ENCODE measurements around the gene GABRG3. TPM values are rescaled to one million over a fixed set of nuclear protein-coding genes. Genes with fewer than 3 reads are reported as not detected.

GABRG3 gene
- total and polyA plus RNA-seq, 9 of the 15 experiments (the other 6 are each of a cell fraction or from before 2014, with no cell fraction given) = 4.0 to 15.1 (median 11.2) TPM

DNA sequence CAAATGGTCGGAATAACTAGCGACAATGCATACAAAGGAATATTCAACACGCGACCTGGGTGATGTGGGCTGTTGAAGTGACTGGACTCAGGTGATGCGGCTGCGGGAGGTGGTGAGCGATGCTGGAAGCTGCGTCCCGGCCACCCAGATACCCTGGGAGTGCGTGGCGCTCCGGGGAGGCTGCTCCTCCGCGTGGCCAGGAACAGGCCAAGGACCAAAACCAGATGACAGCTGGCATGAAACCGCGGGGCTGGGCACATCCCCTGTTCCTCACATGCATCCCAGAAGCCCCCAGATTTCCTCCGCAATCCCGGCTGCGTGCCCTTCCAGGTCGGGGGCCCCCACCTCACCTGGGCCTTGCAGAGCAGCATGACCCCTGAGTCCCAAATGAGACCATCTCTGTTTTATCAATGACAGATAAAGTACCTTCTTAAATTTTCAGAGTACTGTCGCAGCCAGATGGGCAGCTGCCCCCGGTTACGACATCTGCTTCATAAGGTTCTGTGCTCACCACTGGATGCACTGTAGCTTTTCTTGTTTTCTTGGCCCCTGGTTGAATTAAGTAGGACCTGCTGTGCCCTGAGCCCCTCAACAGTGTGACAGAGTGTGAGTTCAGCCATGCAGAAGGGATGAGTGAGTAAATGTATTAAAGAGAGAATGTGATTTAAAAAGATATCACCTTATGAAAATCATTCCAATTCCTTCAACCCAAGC, 278.2 kb downstream of the GABRG3 start:
- TF ChIP-seq POLR2G (IDR thresholded peaks at IDR 0.05; ENCODE audit: low read depth, low read length) = peak; percentile 27; the same call in 1 of the 2 replicates
- no peak for TF ChIP-seq ZNF551 (CRISPR knock-in tag; IDR thresholded peaks at IDR 0.05)
- DNase-seq (ENCODE audit: extremely low read depth in 1 of 4, low spot score in 3 of 4) = no peak
- H3K4me2 ChIP-seq (ENCODE audit: insufficient read depth, low read length) = no peak overlapping the region
- H3K36me3 ChIP-seq (ENCODE audit: control insufficient read depth, insufficient read depth, low read length) = no peaks in the 10 kb centered on the region
- ATAC-seq = no peak
- no peak overlapping the region for H2AFZ ChIP-seq (ENCODE audit: low read depth, low read length)
- ChIA-PET CTCF (ENCODE audit: low intra/inter-chr PET ratio) (no interaction called here), POLR2A (no interaction called here)
- in situ Hi-C loops (cut with MboI) = no loop called here
- H3K4me1 ChIP-seq (replicated peaks in 1 of 2; ENCODE audit: control insufficient read depth in 2 of 2, insufficient read depth in 2 of 2, low read length in 2 of 2) = peaks cover 0 to 5% of the 10 kb centered on the region in 2 experiments; a peak in 2 of 5 replicates
- intact Hi-C loops (cut with micrococcal nuclease) = no loop called here
- H3K27me3 ChIP-seq (ENCODE audit: control insufficient read depth in 2 of 2, insufficient read depth in 2 of 2, low read length in 2 of 2) = no peaks in the 10 kb centered on the region
- no peak overlapping the region for H3K9ac ChIP-seq (ENCODE audit: insufficient read depth in 1 of 2, low read depth in 2 of 2, low read length in 2 of 2)
- no peak overlapping the region for H3K27ac ChIP-seq (ENCODE audit: extremely low read depth, low read depth, low read length)
- H3K79me2 ChIP-seq (ENCODE audit: control insufficient read depth, insufficient read depth, low read length) = no peaks in the 10 kb centered on the region; the same call in 2 of the 3 replicates
- WGBS (ENCODE audit: insufficient coverage, low coverage, missing lambda C conversion rate) = 65% methylated on average over 17 of the region's 23 CpGs
- no peaks in the 10 kb centered on the region for H3K9me1 ChIP-seq (ENCODE audit: control insufficient read depth, insufficient read depth, low read length)
- H3K9me3 ChIP-seq (replicated peaks; ENCODE audit: control insufficient read depth, insufficient read depth, low read depth, low read length) = no peaks in the 10 kb centered on the region
- no TSS peak for BruUV-seq (replicated peaks)
- no peak for FAIRE-seq
- no peaks in the 10 kb centered on the region for H4K20me1 ChIP-seq (replicated peaks; ENCODE audit: control insufficient read depth, insufficient read depth, low read length)
- no peak overlapping the region for H3K4me3 ChIP-seq

- Histone ChIP-seq H3K27ac (ENCODE audit: extremely low read depth, low read depth, low read length) (no peak overlapping the region), H3K4me3 (no peak overlapping the region), H2AFZ (ENCODE audit: low read depth, low read length) (no peak overlapping the region), H3K4me2 (ENCODE audit: insufficient read depth, low read length) (no peak overlapping the region), H3K4me1 (replicated peaks in 1 of 2; ENCODE audit: control insufficient read depth in 2 of 2, insufficient read depth in 2 of 2, low read length in 2 of 2) (peaks cover 0 to 5% of the 10 kb centered on the region in 2 experiments; a peak in 2 of 5 replicates), H3K9me1 (ENCODE audit: control insufficient read depth, insufficient read depth, low read length) (no peaks in the 10 kb centered on the region), H4K20me1 (replicated peaks; ENCODE audit: control insufficient read depth, insufficient read depth, low read length) (no peaks in the 10 kb centered on the region), H3K36me3 (ENCODE audit: control insufficient read depth, insufficient read depth, low read length) (no peaks in the 10 kb centered on the region), H3K9me3 (replicated peaks; ENCODE audit: control insufficient read depth, insufficient read depth, low read depth, low read length) (no peaks in the 10 kb centered on the region), H3K27me3 (ENCODE audit: control insufficient read depth in 2 of 2, insufficient read depth in 2 of 2, low read length in 2 of 2) (no peaks in the 10 kb centered on the region), H3K79me2 (ENCODE audit: control insufficient read depth, insufficient read depth, low read length) (no peaks in the 10 kb centered on the region; the same call in 2 of the 3 replicates), H3K9ac (ENCODE audit: insufficient read depth in 1 of 2, low read depth in 2 of 2, low read length in 2 of 2) (no peak overlapping the region)
- WGBS (ENCODE audit: insufficient coverage, low coverage, missing lambda C conversion rate) = 81% methylated on average over 3 of the region's 3 CpGs
- no TSS peak for BruUV-seq (replicated peaks)
- FAIRE-seq (no peak), ATAC-seq (no peak), DNase-seq (ENCODE audit: extremely low read depth in 1 of 4, low spot score in 3 of 4) (no peak)
- in situ Hi-C loops (cut with MboI) (no loop called here), intact Hi-C loops (cut with micrococcal nuclease) (loop anchor here (5.0 kb wide), 1 partner anchor 192 kb away; no protein-coding TSS in a partner anchor)
- CTCF ChIA-PET (ENCODE audit: low intra/inter-chr PET ratio) = no interaction called here
- POLR2A ChIA-PET = interaction anchor here (0.6 kb wide), 1 partner anchor 155 kb away, joined by 5 read pairs; no protein-coding TSS in a partner anchor
- no peak for TF ChIP-seq ZNF398 (CRISPR knock-in tag; IDR thresholded peaks at IDR 0.05)
- TF ChIP-seq ZNF184 (CRISPR knock-in tag; IDR thresholded peaks at IDR 0.05) = no peak
- no peak for TF ChIP-seq KLF1 (tag; IDR thresholded peaks at IDR 0.05)
- TF ChIP-seq RBM14 (IDR thresholded peaks at IDR 0.05; ENCODE audit: borderline replicate concordance, insufficient read depth, low read depth, low read length) = no peak
- TF ChIP-seq MTA2 (IDR thresholded peaks at IDR 0.05; ENCODE audit: low read depth) = no peak
- TF ChIP-seq BDP1 (IDR thresholded peaks at IDR 0.05; ENCODE audit: insufficient read depth, insufficient read length) = no peak
- no peak for TF ChIP-seq ZNF518B (CRISPR knock-in tag; IDR thresholded peaks at IDR 0.05)
- no peak for TF ChIP-seq CBX1 (IDR thresholded peaks at IDR 0.05; ENCODE audit: low read depth)
Observed at GRCh38 chr15:27249760-27250109, 278.8 kb downstream of the GABRG3 start.

Measured in K562 (cell line).